ENCODE results near the gene ARSG. TPM values are rescaled to one million over a fixed set of nuclear protein-coding genes. Genes with fewer than 3 reads are reported as not detected.

ARSG gene
- total and polyA plus RNA-seq, 9 of the 15 experiments (the other 6 are each of a cell fraction or from before 2014, with no cell fraction given) = 1.0 to 5.6 (median 1.8) TPM

DNA sequence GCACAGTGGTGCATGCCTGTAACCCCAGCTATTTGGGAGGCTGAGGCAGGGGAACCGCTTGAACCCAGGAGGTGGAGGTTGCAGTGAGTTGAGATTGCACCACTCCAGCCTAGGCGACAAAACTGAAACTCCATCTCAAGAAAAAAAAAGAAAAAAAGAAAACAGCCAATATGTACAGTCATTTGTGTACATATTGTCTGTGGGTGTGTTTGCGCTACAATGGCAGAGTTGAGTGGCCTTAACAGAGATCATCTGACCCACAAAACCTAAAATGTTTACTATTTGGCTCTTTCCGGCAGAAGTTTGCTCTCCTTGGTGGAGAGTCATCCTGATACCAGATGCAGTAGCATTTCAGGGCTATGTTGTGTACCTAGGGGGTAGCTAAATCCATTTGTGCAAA lies 57.9 kb downstream of the ARSG start (continued):
- TF ChIP-seq, protein P1, sequence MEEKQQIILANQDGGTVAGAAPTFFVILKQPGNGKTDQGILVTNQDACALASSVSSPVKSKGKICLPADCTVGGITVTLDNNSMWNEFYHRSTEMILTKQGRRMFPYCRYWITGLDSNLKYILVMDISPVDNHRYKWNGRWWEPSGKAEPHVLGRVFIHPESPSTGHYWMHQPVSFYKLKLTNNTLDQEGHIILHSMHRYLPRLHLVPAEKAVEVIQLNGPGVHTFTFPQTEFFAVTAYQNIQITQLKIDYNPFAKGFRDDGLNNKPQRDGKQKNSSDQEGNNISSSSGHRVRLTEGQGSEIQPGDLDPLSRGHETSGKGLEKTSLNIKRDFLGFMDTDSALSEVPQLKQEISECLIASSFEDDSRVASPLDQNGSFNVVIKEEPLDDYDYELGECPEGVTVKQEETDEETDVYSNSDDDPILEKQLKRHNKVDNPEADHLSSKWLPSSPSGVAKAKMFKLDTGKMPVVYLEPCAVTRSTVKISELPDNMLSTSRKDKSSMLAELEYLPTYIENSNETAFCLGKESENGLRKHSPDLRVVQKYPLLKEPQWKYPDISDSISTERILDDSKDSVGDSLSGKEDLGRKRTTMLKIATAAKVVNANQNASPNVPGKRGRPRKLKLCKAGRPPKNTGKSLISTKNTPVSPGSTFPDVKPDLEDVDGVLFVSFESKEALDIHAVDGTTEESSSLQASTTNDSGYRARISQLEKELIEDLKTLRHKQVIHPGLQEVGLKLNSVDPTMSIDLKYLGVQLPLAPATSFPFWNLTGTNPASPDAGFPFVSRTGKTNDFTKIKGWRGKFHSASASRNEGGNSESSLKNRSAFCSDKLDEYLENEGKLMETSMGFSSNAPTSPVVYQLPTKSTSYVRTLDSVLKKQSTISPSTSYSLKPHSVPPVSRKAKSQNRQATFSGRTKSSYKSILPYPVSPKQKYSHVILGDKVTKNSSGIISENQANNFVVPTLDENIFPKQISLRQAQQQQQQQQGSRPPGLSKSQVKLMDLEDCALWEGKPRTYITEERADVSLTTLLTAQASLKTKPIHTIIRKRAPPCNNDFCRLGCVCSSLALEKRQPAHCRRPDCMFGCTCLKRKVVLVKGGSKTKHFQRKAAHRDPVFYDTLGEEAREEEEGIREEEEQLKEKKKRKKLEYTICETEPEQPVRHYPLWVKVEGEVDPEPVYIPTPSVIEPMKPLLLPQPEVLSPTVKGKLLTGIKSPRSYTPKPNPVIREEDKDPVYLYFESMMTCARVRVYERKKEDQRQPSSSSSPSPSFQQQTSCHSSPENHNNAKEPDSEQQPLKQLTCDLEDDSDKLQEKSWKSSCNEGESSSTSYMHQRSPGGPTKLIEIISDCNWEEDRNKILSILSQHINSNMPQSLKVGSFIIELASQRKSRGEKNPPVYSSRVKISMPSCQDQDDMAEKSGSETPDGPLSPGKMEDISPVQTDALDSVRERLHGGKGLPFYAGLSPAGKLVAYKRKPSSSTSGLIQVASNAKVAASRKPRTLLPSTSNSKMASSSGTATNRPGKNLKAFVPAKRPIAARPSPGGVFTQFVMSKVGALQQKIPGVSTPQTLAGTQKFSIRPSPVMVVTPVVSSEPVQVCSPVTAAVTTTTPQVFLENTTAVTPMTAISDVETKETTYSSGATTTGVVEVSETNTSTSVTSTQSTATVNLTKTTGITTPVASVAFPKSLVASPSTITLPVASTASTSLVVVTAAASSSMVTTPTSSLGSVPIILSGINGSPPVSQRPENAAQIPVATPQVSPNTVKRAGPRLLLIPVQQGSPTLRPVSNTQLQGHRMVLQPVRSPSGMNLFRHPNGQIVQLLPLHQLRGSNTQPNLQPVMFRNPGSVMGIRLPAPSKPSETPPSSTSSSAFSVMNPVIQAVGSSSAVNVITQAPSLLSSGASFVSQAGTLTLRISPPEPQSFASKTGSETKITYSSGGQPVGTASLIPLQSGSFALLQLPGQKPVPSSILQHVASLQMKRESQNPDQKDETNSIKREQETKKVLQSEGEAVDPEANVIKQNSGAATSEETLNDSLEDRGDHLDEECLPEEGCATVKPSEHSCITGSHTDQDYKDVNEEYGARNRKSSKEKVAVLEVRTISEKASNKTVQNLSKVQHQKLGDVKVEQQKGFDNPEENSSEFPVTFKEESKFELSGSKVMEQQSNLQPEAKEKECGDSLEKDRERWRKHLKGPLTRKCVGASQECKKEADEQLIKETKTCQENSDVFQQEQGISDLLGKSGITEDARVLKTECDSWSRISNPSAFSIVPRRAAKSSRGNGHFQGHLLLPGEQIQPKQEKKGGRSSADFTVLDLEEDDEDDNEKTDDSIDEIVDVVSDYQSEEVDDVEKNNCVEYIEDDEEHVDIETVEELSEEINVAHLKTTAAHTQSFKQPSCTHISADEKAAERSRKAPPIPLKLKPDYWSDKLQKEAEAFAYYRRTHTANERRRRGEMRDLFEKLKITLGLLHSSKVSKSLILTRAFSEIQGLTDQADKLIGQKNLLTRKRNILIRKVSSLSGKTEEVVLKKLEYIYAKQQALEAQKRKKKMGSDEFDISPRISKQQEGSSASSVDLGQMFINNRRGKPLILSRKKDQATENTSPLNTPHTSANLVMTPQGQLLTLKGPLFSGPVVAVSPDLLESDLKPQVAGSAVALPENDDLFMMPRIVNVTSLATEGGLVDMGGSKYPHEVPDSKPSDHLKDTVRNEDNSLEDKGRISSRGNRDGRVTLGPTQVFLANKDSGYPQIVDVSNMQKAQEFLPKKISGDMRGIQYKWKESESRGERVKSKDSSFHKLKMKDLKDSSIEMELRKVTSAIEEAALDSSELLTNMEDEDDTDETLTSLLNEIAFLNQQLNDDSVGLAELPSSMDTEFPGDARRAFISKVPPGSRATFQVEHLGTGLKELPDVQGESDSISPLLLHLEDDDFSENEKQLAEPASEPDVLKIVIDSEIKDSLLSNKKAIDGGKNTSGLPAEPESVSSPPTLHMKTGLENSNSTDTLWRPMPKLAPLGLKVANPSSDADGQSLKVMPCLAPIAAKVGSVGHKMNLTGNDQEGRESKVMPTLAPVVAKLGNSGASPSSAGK (IDR thresholded peaks at IDR 0.05) = no peak
- no peak for TF ChIP-seq WHSC1 (IDR thresholded peaks at IDR 0.05; ENCODE audit: low read length)
